ENCODE measurements around the gene RAB1A.
"Not testable (repeated sequence)": the region's sequence is repeated elsewhere in the genome, so short reads cannot be mapped to it uniquely, and the experiment has no call there.

The RAB1A gene

DNA sequence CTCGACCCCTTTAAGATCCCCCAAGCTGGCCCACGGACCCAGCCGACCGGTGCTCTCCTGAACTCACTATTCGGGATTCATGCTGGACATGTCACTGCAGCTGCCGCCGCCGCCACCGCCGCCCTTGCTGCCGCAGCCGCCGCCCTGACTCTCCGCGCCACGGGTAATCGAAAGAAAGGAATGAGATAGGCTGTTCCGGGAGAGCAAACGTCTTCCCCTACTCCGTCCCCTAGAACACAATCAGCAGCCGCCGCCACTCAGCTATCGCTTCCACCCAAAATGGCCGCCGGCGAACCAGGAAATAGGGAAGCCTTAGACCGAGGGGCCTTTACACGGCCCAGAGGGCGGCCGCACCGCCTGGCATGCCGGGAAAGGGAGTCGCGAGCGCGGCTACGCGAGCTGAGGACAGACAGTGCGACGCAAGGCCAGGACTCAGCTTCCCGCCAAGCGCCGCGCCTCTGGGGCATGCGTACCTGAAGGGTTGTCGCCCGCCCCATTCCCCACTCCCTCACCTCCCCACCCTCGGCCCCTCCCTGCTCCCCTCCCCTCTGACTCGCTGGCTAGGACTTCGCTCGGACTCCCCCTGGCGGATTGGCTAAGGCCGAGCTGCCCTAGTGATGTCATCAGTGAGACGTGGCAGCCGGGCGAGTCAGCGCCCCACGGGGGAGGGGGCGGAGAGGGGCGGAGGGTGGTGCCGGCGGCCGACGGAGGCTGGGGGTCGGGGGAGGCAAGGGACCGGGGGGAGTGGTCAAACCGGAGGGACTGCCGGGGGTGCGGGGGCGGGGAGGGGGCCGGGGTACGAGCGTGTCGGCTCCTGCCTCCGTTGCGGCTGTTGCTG, at the start of gene RAB1A:
Gene RAB1A, minus strand, starts transcription at position 281 of the 838 bp plus-strand sequence. Its CDS starts 191 bp downstream, at position 90.
- H3K9ac ChIP-seq (ENCODE audit: low read length): peak within 1 kb of the TSS; percentile 93
- H3K36me3 ChIP-seq (ENCODE audit: control insufficient read depth, low read depth, low read length): no peaks in the 10 kb centered on the region
- no peaks in the 10 kb centered on the region for H3K9me3 ChIP-seq (ENCODE audit: control insufficient read depth, low read depth, low read length)
- H3K4me3 ChIP-seq (ENCODE audit: low read length): peak within 1 kb of the TSS; percentile 81
- H3K27me3 ChIP-seq (ENCODE audit: control insufficient read depth, insufficient read depth, low read length): no peaks in the 10 kb centered on the region
- H3K27ac ChIP-seq (ENCODE audit: low read length): peak within 1 kb of the TSS; percentile 62
- peaks cover 21% of the 10 kb centered on the region for H3K4me1 ChIP-seq (ENCODE audit: control insufficient read depth, low read depth, low read length)

DNA sequence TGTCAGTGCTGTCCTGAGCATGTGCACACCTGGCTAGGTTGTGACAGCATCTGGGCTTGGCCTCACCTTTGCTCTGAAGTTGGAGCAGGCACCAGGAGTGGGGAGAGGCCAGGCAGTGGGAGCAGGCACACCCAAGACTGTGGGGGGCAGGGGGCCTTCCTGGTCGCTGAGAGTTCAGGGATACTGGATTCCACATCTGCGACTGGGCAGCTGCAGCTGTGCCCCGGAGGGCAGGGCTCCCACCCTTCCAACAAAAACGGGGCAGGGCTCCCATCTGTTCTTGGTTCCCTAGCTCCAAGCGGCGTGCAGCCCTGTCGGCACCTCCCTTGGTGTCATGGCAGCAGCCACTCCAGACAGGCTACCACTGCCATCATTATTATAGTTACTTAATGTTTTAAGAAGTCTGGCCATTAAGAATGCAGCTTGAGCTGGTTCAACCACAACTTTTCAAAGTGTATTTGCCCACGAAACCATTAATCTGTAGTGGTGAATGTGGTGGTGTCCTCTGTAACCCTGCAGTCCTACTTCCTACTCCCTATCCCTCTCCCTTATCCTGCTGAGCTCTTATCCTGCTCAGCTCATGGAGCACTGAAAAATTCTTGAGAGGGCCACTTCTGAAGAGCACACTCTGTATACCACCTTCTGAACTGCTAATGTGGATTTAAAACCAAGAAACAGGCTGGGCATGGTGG, 48.0 kb upstream of the RAB1A start:
- H3K4me1 ChIP-seq (ENCODE audit: control insufficient read depth, low read depth, low read length): no peaks in the 10 kb centered on the region
- no peaks in the 10 kb centered on the region for H3K27me3 ChIP-seq (ENCODE audit: control insufficient read depth, insufficient read depth, low read length)
- no peak overlapping the region for H3K27ac ChIP-seq (ENCODE audit: low read length)
- no peak overlapping the region for H3K9ac ChIP-seq (ENCODE audit: low read length)
- no peak overlapping the region for H3K4me3 ChIP-seq (ENCODE audit: low read length)
- no peaks in the 10 kb centered on the region for H3K36me3 ChIP-seq (ENCODE audit: control insufficient read depth, low read depth, low read length)
- H3K9me3 ChIP-seq (ENCODE audit: control insufficient read depth, low read depth, low read length): no peaks in the 10 kb centered on the region

DNA sequence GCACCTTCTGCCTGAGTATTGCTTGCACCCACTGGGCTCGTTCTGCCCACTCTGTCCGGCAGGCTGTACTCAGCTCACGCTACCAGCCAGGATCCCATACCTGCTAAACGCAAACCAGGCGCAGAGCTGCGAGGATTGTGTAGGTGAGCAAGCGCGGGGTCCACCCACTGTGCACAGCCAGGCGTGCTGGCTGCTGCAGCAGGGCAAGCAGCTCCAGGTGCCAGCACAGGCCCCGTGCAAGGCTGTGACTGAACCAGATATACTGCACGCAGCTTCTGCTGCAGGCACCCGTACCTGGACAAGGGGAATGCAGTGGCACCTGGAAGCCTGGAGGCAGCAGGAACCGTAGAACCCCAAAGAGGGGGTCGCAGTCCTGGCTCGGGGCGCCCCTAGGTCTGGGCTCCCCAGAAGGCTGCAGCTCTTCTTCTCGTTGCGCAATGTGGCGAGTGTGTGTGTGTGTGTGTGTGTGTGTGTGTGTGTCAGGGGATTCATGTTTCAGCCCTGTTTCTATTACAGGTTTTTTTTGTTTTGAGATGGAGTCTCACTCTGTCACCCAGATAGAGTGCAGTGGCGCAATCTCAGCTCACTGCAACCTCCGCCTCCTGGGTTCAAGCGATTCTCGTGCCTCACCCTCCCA, 46.1 kb upstream of the RAB1A start:
- Histone ChIP-seq H3K4me3 (ENCODE audit: low read length) (no peak overlapping the region), H3K36me3 (ENCODE audit: control insufficient read depth, low read depth, low read length) (no peaks in the 10 kb centered on the region), H3K27ac (ENCODE audit: low read length) (no peak overlapping the region), H3K9me3 (ENCODE audit: control insufficient read depth, low read depth, low read length) (no peaks in the 10 kb centered on the region), H3K27me3 (ENCODE audit: control insufficient read depth, insufficient read depth, low read length) (no peaks in the 10 kb centered on the region), H3K4me1 (ENCODE audit: control insufficient read depth, low read depth, low read length) (no peaks in the 10 kb centered on the region), H3K9ac (ENCODE audit: low read length) (no peak overlapping the region)

GRCh38 chr2:65174031-65174430, 44.1 kb upstream of the RAB1A start:
- H3K9me3 ChIP-seq (ENCODE audit: control insufficient read depth, low read depth, low read length); H3K9ac ChIP-seq (ENCODE audit: low read length); H3K36me3 ChIP-seq (ENCODE audit: control insufficient read depth, low read depth, low read length); H3K4me3 ChIP-seq (ENCODE audit: low read length); H3K27me3 ChIP-seq (ENCODE audit: control insufficient read depth, insufficient read depth, low read length); H3K4me1 ChIP-seq (ENCODE audit: control insufficient read depth, low read depth, low read length); H3K27ac ChIP-seq (ENCODE audit: low read length): not testable (repeated sequence)

- no peaks in the 10 kb centered on the region for H3K9me3 ChIP-seq (ENCODE audit: control insufficient read depth, low read depth, low read length)
- H3K36me3 ChIP-seq (ENCODE audit: control insufficient read depth, low read depth, low read length): no peaks in the 10 kb centered on the region
- no peak overlapping the region for H3K4me3 ChIP-seq (ENCODE audit: low read length)
- H3K27me3 ChIP-seq (ENCODE audit: control insufficient read depth, insufficient read depth, low read length): no peaks in the 10 kb centered on the region
- H3K4me1 ChIP-seq (ENCODE audit: control insufficient read depth, low read depth, low read length): no peaks in the 10 kb centered on the region
- H3K9ac ChIP-seq (ENCODE audit: low read length): no peak overlapping the region
- H3K27ac ChIP-seq (ENCODE audit: low read length): no peak overlapping the region
These were observed 43.3 kb upstream of the RAB1A start for GRCh38 chr2:65172994-65173790.

GRCh38 chr2:65170611-65171477, 40.9 kb upstream of the RAB1A start:
- H3K27me3 ChIP-seq (ENCODE audit: control insufficient read depth, insufficient read depth, low read length); H3K9ac ChIP-seq (ENCODE audit: low read length); H3K9me3 ChIP-seq (ENCODE audit: control insufficient read depth, low read depth, low read length); H3K4me1 ChIP-seq (ENCODE audit: control insufficient read depth, low read depth, low read length); H3K4me3 ChIP-seq (ENCODE audit: low read length); H3K27ac ChIP-seq (ENCODE audit: low read length); H3K36me3 ChIP-seq (ENCODE audit: control insufficient read depth, low read depth, low read length): not testable (repeated sequence)

DNA sequence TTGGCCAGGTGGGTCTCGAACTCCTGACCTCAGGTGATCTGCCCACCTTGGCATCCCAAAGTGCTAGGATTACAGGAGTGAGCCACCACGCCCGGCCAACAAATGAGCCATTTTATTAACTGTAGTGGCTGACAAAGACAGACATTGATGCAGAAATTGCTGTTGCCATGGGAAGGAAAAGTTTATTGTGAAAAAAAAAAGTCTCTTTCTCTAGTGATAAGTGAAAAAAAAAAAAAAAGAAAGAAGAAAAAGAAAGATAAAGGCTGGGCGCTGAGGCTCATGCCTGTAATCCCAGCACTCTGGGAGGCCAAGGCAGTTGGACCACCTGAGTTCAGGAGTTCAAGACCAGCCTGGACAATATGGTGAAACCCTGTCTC, 39.8 kb upstream of the RAB1A start:
- H3K9ac ChIP-seq (ENCODE audit: low read length): no peak overlapping the region
- no peak overlapping the region for H3K4me3 ChIP-seq (ENCODE audit: low read length)
- no peaks in the 10 kb centered on the region for H3K36me3 ChIP-seq (ENCODE audit: control insufficient read depth, low read depth, low read length)
- H3K27me3 ChIP-seq (ENCODE audit: control insufficient read depth, insufficient read depth, low read length): no peaks in the 10 kb centered on the region
- no peaks in the 10 kb centered on the region for H3K4me1 ChIP-seq (ENCODE audit: control insufficient read depth, low read depth, low read length)
- no peak overlapping the region for H3K27ac ChIP-seq (ENCODE audit: low read length)
- no peaks in the 10 kb centered on the region for H3K9me3 ChIP-seq (ENCODE audit: control insufficient read depth, low read depth, low read length)

DNA sequence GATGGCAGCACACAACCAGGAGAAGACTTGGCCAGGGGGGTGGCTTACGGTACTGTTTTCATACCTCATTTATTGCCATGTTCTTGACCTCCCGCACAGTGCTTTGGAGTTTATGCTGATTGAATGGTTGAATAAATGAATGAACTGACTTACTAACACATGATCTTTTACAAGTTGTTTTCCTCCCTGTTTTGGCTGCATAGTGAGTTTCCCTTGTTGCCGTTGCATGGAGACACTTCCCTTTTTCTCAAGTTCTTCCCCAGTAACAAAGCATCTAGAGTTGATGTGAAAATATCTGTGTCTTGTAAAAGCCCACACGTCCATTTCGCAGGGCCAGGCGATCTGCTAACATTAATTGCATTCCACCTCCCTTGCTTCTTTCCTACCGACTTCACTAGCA, 35.7 kb upstream of the RAB1A start:
- Histone ChIP-seq H3K4me3 (ENCODE audit: low read length) (no peak overlapping the region), H3K27ac (ENCODE audit: low read length) (no peak overlapping the region), H3K9ac (ENCODE audit: low read length) (no peak overlapping the region), H3K9me3 (ENCODE audit: control insufficient read depth, low read depth, low read length) (no peaks in the 10 kb centered on the region), H3K4me1 (ENCODE audit: control insufficient read depth, low read depth, low read length) (no peaks in the 10 kb centered on the region), H3K36me3 (ENCODE audit: control insufficient read depth, low read depth, low read length) (no peaks in the 10 kb centered on the region), H3K27me3 (ENCODE audit: control insufficient read depth, insufficient read depth, low read length) (no peaks in the 10 kb centered on the region)

DNA sequence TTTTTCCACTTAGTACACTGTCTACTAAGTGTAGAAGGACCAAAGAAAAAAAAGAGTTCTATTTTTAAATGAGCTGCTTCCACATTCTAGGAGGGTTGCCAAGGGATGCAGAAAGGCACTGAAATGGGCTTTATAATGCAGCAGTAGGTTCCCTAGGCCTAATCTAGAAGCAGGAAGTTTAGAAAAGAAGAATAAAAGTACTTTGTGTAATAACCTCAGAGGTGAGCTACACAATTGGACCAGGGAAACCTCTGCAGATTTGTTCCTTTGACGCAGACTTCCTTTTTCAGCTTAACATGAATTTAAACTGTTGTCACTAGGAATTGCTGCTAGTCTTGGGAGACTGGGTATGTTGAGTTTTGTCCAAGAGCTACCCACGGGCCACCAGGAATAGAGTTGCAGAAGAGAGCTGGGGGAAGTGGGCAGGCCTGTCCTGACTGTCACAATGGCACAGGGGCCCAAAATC, 34.6 kb upstream of the RAB1A start:
- Histone ChIP-seq H3K27ac (ENCODE audit: low read length) (no peak overlapping the region), H3K27me3 (ENCODE audit: control insufficient read depth, insufficient read depth, low read length) (no peaks in the 10 kb centered on the region), H3K36me3 (ENCODE audit: control insufficient read depth, low read depth, low read length) (no peaks in the 10 kb centered on the region), H3K4me3 (ENCODE audit: low read length) (no peak overlapping the region), H3K9me3 (ENCODE audit: control insufficient read depth, low read depth, low read length) (no peaks in the 10 kb centered on the region), H3K9ac (ENCODE audit: low read length) (no peak overlapping the region), H3K4me1 (ENCODE audit: control insufficient read depth, low read depth, low read length) (no peaks in the 10 kb centered on the region)

DNA sequence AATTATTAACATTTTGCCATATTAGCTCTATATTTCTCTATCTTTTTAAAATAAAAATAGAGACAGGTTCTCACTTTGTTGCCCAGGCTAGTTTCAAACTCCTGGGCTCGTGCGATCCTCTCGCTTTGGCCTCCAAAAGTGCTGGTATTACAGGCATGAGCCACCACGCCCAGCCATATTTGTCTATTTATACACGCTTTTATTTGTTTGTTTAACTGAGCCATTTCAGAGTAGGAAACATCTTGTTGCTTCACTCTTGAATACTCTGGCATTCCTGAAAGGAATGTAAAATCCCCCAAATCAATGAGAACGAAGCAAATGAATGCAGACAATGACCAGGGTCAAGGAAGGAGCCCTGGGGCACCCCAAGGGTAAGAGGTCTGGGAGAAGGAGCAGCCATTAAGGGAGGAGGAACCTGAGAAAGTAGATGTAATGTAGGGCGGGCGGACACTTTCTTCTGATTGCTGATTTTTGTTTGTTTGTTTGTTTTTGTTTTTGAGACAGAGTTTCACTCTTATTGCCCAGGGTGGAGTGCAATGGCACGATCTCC, 31.7 kb upstream of the RAB1A start:
- no peaks in the 10 kb centered on the region for H3K9me3 ChIP-seq (ENCODE audit: control insufficient read depth, low read depth, low read length)
- no peak overlapping the region for H3K27ac ChIP-seq (ENCODE audit: low read length)
- H3K4me3 ChIP-seq (ENCODE audit: low read length): no peak overlapping the region
- H3K9ac ChIP-seq (ENCODE audit: low read length): no peak overlapping the region
- H3K36me3 ChIP-seq (ENCODE audit: control insufficient read depth, low read depth, low read length): no peaks in the 10 kb centered on the region
- H3K4me1 ChIP-seq (ENCODE audit: control insufficient read depth, low read depth, low read length): no peaks in the 10 kb centered on the region
- H3K27me3 ChIP-seq (ENCODE audit: control insufficient read depth, insufficient read depth, low read length): no peaks in the 10 kb centered on the region
